Measurements from ENCODE around the gene SLC17A9. TPM values are rescaled to one million over a fixed set of nuclear protein-coding genes. Genes with fewer than 3 reads are reported as not detected.

The SLC17A9 gene
- total and polyA plus RNA-seq, 2 experiments from 2014 or later, result 32.0 to 39.3 TPM

DNA sequence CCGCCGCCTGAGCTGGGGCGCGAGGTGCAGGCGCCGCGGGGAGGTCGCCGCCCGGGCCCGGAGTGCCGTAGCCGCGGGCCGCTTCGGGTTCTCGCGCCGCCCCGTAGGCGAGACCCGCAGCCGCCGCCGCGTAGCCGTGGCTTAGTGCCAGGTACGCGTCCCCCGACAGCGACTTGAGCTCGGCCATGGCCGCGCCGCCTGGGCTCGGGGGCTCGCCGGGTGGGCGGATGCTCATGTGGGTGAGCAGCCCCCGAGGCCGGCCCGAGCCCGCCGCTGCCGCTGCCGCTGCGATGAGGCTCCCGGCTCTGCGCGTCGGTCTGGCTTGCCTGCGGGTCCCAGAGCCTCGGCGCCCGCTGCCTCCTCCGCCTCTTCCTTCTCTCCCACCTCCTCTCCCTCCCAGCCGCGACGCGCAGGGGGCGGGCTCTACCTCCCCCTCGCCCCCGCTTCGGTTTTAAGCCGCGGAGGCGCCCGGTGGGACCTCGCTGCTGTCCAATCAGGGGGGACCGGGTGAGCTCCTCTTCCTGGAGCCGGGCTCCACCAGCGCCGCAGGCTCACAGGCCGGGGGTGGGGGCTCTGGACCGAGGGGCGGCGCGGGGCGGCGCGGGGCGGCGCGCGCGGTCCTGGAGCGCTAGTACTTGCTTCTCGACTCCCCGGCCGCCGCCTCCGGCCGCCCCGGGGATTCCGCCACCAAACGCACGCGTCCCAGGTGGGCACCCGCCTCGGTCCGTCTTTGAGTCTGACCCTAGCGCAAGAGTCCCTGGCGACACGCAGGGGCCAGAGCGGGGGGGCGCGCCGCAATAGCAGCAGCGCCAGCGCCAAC, 54.2 kb downstream of the SLC17A9 start, which contains the start of gene BHLHE23:
Gene BHLHE23 (minus strand): TSS at position 425 of the 820 bp plus-strand sequence. CDS start 190 bp downstream, at position 235.
- peaks cover 74% of the 10 kb centered on the region for H3K27me3 Mint-ChIP-seq (ENCODE audit: insufficient read depth, low read depth, poor library complexity)
- peak within 1 kb of the TSS; percentile 63 for H3K4me3 ChIP-seq
- DNase-seq (ENCODE audit: low spot score), result peak; percentile 85

DNA sequence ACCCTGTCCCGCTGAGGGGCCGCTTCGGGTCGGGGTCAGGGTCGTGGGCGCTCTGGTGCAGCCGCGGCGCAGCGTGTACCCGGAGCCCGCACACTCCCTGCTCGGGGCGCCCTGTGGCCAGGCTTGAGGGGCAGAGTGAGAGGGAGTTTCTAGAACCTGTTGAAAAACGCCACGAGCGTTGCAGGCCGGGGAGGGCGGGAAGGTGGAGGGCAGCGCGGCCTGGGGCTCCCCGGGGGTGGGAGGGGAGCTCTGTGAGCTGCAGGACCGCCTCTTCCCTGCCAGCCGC, 54.8 kb downstream of the SLC17A9 start:
- no peaks in the 10 kb centered on the region for H3K36me3 ChIP-seq (ENCODE audit: insufficient read depth)
- Mint-ChIP-seq H3K4me3 (peak overlapping the region; percentile 54), H3K36me3 (ENCODE audit: low read depth) (no peaks in the 10 kb centered on the region; the same call in 2 of the 3 replicates), H3K27ac (no peak overlapping the region), H3K4me1 (peaks cover 37% of the 10 kb centered on the region), H3K27me3 (ENCODE audit: insufficient read depth, low read depth, poor library complexity) (peaks cover 72% of the 10 kb centered on the region), H3K9me3 (peaks cover 7% of the 10 kb centered on the region)
- DNase-seq (ENCODE audit: low spot score), result no peak
- H2AFZ ChIP-seq, result peak overlapping the region; percentile 69; the same call in 1 of the 2 replicates
- no peak overlapping the region for H3K27ac ChIP-seq (ENCODE audit: low read depth)
- peaks cover 19% of the 10 kb centered on the region for H3F3A ChIP-seq (replicated peaks; ENCODE audit: low read depth)
- H3K4me2 ChIP-seq, result peak overlapping the region; percentile 84
- H4K20me1 ChIP-seq (replicated peaks; ENCODE audit: insufficient read depth), result peaks cover 9% of the 10 kb centered on the region; the same call in 1 of the 2 replicates
- peak overlapping the region; percentile 63 for H3K4me3 ChIP-seq
- H3K27me3 ChIP-seq (ENCODE audit: insufficient read depth), result peaks cover 82% of the 10 kb centered on the region
- no peaks in the 10 kb centered on the region for H3K9me2 ChIP-seq (ENCODE audit: insufficient read depth)
- ATAC-seq, result peak; percentile 0; the same call in 2 of the 3 replicates
- peaks cover 58% of the 10 kb centered on the region for H3K4me1 ChIP-seq (ENCODE audit: insufficient read depth)
- H3K79me2 ChIP-seq (replicated peaks; ENCODE audit: insufficient read depth), result no peaks in the 10 kb centered on the region
- TF ChIP-seq POLR2AphosphoS5 (IDR thresholded peaks at IDR 0.05; ENCODE audit: low read depth), result no peak
- no peak for TF ChIP-seq EZH2 (IDR thresholded peaks at IDR 0.05; ENCODE audit: low read depth, unreplicated experiment)
- no peak for TF ChIP-seq CREB1 (CRISPR knock-in tag; IDR thresholded peaks at IDR 0.05; ENCODE audit: low read depth)
- no peak for TF ChIP-seq NANOG (IDR thresholded peaks at IDR 0.05; ENCODE audit: borderline replicate concordance)
- TF ChIP-seq ZNF114 (CRISPR knock-in tag; IDR thresholded peaks at IDR 0.05), result no peak
- no peak for TF ChIP-seq EZH2phosphoT487 (IDR thresholded peaks at IDR 0.05; ENCODE audit: unreplicated experiment)
- TF ChIP-seq, protein P1, sequence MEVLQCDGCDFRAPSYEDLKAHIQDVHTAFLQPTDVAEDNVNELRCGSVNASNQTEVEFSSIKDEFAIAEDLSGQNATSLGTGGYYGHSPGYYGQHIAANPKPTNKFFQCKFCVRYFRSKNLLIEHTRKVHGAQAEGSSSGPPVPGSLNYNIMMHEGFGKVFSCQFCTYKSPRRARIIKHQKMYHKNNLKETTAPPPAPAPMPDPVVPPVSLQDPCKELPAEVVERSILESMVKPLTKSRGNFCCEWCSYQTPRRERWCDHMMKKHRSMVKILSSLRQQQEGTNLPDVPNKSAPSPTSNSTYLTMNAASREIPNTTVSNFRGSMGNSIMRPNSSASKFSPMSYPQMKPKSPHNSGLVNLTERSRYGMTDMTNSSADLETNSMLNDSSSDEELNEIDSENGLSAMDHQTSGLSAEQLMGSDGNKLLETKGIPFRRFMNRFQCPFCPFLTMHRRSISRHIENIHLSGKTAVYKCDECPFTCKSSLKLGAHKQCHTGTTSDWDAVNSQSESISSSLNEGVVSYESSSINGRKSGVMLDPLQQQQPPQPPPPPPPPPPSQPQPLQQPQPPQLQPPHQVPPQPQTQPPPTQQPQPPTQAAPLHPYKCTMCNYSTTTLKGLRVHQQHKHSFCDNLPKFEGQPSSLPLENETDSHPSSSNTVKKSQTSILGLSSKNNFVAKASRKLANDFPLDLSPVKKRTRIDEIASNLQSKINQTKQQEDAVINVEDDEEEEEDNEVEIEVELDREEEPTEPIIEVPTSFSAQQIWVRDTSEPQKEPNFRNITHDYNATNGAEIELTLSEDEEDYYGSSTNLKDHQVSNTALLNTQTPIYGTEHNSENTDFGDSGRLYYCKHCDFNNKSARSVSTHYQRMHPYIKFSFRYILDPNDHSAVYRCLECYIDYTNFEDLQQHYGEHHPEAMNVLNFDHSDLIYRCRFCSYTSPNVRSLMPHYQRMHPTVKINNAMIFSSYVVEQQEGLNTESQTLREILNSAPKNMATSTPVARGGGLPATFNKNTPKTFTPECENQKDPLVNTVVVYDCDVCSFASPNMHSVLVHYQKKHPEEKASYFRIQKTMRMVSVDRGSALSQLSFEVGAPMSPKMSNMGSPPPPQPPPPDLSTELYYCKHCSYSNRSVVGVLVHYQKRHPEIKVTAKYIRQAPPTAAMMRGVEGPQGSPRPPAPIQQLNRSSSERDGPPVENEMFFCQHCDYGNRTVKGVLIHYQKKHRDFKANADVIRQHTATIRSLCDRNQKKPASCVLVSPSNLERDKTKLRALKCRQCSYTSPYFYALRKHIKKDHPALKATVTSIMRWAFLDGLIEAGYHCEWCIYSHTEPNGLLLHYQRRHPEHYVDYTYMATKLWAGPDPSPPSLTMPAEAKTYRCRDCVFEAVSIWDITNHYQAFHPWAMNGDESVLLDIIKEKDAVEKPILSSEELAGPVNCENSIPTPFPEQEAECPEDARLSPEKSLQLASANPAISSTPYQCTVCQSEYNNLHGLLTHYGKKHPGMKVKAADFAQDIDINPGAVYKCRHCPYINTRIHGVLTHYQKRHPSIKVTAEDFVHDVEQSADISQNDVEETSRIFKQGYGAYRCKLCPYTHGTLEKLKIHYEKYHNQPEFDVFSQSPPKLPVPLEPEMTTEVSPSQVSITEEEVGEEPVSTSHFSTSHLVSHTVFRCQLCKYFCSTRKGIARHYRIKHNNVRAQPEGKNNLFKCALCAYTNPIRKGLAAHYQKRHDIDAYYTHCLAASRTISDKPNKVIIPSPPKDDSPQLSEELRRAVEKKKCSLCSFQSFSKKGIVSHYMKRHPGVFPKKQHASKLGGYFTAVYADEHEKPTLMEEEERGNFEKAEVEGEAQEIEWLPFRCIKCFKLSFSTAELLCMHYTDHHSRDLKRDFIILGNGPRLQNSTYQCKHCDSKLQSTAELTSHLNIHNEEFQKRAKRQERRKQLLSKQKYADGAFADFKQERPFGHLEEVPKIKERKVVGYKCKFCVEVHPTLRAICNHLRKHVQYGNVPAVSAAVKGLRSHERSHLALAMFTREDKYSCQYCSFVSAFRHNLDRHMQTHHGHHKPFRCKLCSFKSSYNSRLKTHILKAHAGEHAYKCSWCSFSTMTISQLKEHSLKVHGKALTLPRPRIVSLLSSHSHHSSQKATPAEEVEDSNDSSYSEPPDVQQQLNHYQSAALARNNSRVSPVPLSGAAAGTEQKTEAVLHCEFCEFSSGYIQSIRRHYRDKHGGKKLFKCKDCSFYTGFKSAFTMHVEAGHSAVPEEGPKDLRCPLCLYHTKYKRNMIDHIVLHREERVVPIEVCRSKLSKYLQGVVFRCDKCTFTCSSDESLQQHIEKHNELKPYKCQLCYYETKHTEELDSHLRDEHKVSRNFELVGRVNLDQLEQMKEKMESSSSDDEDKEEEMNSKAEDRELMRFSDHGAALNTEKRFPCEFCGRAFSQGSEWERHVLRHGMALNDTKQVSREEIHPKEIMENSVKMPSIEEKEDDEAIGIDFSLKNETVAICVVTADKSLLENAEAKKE (CRISPR knock-in tag; IDR thresholded peaks at IDR 0.05), result no peak
- TF ChIP-seq, protein P2, sequence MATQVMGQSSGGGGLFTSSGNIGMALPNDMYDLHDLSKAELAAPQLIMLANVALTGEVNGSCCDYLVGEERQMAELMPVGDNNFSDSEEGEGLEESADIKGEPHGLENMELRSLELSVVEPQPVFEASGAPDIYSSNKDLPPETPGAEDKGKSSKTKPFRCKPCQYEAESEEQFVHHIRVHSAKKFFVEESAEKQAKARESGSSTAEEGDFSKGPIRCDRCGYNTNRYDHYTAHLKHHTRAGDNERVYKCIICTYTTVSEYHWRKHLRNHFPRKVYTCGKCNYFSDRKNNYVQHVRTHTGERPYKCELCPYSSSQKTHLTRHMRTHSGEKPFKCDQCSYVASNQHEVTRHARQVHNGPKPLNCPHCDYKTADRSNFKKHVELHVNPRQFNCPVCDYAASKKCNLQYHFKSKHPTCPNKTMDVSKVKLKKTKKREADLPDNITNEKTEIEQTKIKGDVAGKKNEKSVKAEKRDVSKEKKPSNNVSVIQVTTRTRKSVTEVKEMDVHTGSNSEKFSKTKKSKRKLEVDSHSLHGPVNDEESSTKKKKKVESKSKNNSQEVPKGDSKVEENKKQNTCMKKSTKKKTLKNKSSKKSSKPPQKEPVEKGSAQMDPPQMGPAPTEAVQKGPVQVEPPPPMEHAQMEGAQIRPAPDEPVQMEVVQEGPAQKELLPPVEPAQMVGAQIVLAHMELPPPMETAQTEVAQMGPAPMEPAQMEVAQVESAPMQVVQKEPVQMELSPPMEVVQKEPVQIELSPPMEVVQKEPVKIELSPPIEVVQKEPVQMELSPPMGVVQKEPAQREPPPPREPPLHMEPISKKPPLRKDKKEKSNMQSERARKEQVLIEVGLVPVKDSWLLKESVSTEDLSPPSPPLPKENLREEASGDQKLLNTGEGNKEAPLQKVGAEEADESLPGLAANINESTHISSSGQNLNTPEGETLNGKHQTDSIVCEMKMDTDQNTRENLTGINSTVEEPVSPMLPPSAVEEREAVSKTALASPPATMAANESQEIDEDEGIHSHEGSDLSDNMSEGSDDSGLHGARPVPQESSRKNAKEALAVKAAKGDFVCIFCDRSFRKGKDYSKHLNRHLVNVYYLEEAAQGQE (IDR thresholded peaks at IDR 0.05; ENCODE audit: unreplicated experiment), result no peak
- no peak for TF ChIP-seq ZNF331 (CRISPR knock-in tag; IDR thresholded peaks at IDR 0.05; ENCODE audit: low read depth)

More for the DNA sequence above, 54.2 kb downstream of the SLC17A9 start, which contains the start of gene BHLHE23:
- ATAC-seq, result peak; percentile 20
- peaks cover 37% of the 10 kb centered on the region for H3K4me1 Mint-ChIP-seq
- Histone ChIP-seq H3K4me2 (peak within 1 kb of the TSS; percentile 84), H3K79me2 (replicated peaks; ENCODE audit: insufficient read depth) (no peaks in the 10 kb centered on the region), H3F3A (replicated peaks; ENCODE audit: low read depth) (peaks cover 19% of the 10 kb centered on the region), H4K20me1 (replicated peaks; ENCODE audit: insufficient read depth) (peaks cover 9% of the 10 kb centered on the region; the same call in 1 of the 2 replicates), H3K36me3 (ENCODE audit: insufficient read depth) (no peaks in the 10 kb centered on the region), H3K4me1 (ENCODE audit: insufficient read depth) (peaks cover 58% of the 10 kb centered on the region), H3K27me3 (ENCODE audit: insufficient read depth) (peaks cover 87% of the 10 kb centered on the region), H3K27ac (ENCODE audit: low read depth) (no peak within 1 kb of the TSS), H3K9me2 (ENCODE audit: insufficient read depth) (no peaks in the 10 kb centered on the region), H2AFZ (peak within 1 kb of the TSS; percentile 81; the same call in 1 of the 2 replicates)
- TF ChIP-seq POLR2AphosphoS5 (IDR thresholded peaks at IDR 0.05; ENCODE audit: low read depth) (peak; percentile 27; the same call in 1 of the 2 replicates), EZH2 (IDR thresholded peaks at IDR 0.05; ENCODE audit: low read depth, unreplicated experiment) (peak; percentile 70), JUNB (IDR thresholded peaks at IDR 0.05; ENCODE audit: unreplicated experiment) (no peak)
- peaks cover 3% of the 10 kb centered on the region; the same call in 2 of the 3 replicates for H3K9me3 Mint-ChIP-seq
- peak within 1 kb of the TSS; percentile 54 for H3K4me3 Mint-ChIP-seq
- no peak within 1 kb of the TSS for H3K27ac Mint-ChIP-seq
- H3K36me3 Mint-ChIP-seq (ENCODE audit: low read depth), result no peaks in the 10 kb centered on the region
